H9 (cell line): Measurements from ENCODE around the gene ALKAL2. TPM values are rescaled to one million over a fixed set of nuclear protein-coding genes. Genes with fewer than 3 reads are reported as not detected.

Source experiments
- DNase-seq: peaks from one replicate; pipeline ENCODE4 v3.0.0-alpha.2; 2017
- H2AFZ ChIP-seq: one replicate; pipeline ENCODE4 v1.6.1; 2013; ENCODE audit warnings: mild to moderate bottlenecking, low read length, control low read depth, moderate library complexity
- H2AK5ac ChIP-seq: 2 replicates; pipeline ENCODE4 v1.6.1; 2013; ENCODE audit warnings: low read length, control low read depth, mixed read lengths; ENCODE audit not compliant: insufficient read length
- H2BK120ac ChIP-seq: one replicate; pipeline ENCODE4 v1.6.1; 2013; ENCODE audit warnings: low read depth, mild to moderate bottlenecking, low read length, control low read depth, inconsistent platforms; ENCODE audit not compliant: poor library complexity, severe bottlenecking
- H2BK12ac ChIP-seq: 2 replicates; pipeline ENCODE4 v1.6.1; 2013; ENCODE audit warnings: low read length, control low read depth, mixed read lengths, low read depth; ENCODE audit not compliant: insufficient read length
- H2BK15ac ChIP-seq: 2 replicates; pipeline ENCODE4 v1.6.1; 2013; ENCODE audit warnings: low read depth, low read length, control low read depth
- H2BK20ac ChIP-seq: one replicate; pipeline ENCODE4 v1.6.1; 2013; ENCODE audit warnings: low read depth, mild to moderate bottlenecking, low read length, control low read depth, inconsistent platforms; ENCODE audit not compliant: poor library complexity, severe bottlenecking
- H2BK5ac ChIP-seq: 2 replicates; pipeline ENCODE4 v1.6.1; 2013; ENCODE audit warnings: low read length, control low read depth, mixed read lengths; ENCODE audit not compliant: insufficient read length
- H3K14ac ChIP-seq: 2 replicates; pipeline ENCODE4 v1.6.1; 2013; ENCODE audit warnings: low read length, control low read depth; ENCODE audit not compliant: insufficient read depth
- H3K18ac ChIP-seq: 2 replicates; pipeline ENCODE4 v1.6.1; 2013; ENCODE audit warnings: low read depth, mild to moderate bottlenecking, mixed read lengths, low read length, control low read depth; ENCODE audit not compliant: insufficient read length
- H3K23ac ChIP-seq: 2 replicates; pipeline ENCODE4 v1.6.1; 2013; ENCODE audit warnings: low read length, control low read depth, mixed read lengths, low read depth; ENCODE audit not compliant: insufficient read length
- H3K23me2 ChIP-seq: 2 replicates; pipeline ENCODE4 v1.6.1; 2013; ENCODE audit warnings: low read depth, mild to moderate bottlenecking, mixed read lengths, low read length, control low read depth; ENCODE audit not compliant: insufficient read length, poor library complexity, severe bottlenecking
- H3K27ac ChIP-seq: 2 replicates; pipeline ENCODE4 v1.5.1; 2013; ENCODE audit warnings: low read length, control low read depth, mixed read lengths, low read depth; ENCODE audit not compliant: insufficient read length
- H3K27me3 ChIP-seq: 2 replicates; pipeline ENCODE4 v1.6.1; 2013; ENCODE audit warnings: low read length, control low read depth, inconsistent platforms; ENCODE audit not compliant: insufficient read depth
- H3K4ac ChIP-seq: 2 replicates; pipeline ENCODE4 v1.6.1; 2013; ENCODE audit warnings: low read depth, mild to moderate bottlenecking, control low read depth, inconsistent platforms, low read length, moderate library complexity
- H3K4me1 ChIP-seq: 2 replicates; pipeline ENCODE4 v1.6.1; 2013; ENCODE audit warnings: low read length, control low read depth, inconsistent platforms; ENCODE audit not compliant: insufficient read depth
- H3K4me2 ChIP-seq: 2 replicates; pipeline ENCODE4 v1.6.1; 2013; ENCODE audit warnings: low read length, control low read depth, mixed read lengths; ENCODE audit not compliant: insufficient read length, insufficient read depth
- H3K56ac ChIP-seq: 2 replicates; pipeline ENCODE4 v1.6.1; 2013; ENCODE audit warnings: low read depth, mild to moderate bottlenecking, mixed read lengths, low read length, control low read depth; ENCODE audit not compliant: insufficient read length
- H3K79me1 ChIP-seq: 2 replicates; pipeline ENCODE4 v1.6.1; 2013; ENCODE audit warnings: low read depth, mild to moderate bottlenecking, moderate library complexity, low read length, control low read depth, inconsistent platforms; ENCODE audit not compliant: insufficient read depth, poor library complexity, severe bottlenecking
- H3K79me2 ChIP-seq: 2 replicates; pipeline ENCODE4 v1.6.1; 2013; ENCODE audit warnings: low read length, control low read depth, inconsistent platforms; ENCODE audit not compliant: insufficient read depth
- H3K9ac ChIP-seq: 2 replicates; pipeline ENCODE4 v1.6.1; 2013; ENCODE audit warnings: low read length, control low read depth, mixed read lengths; ENCODE audit not compliant: insufficient read length; ENCODE audit errors: extremely low read depth
- H3K9me3 ChIP-seq: one replicate; pipeline ENCODE4 v1.6.1; 2013; ENCODE audit warnings: low read depth, low read length, inconsistent platforms; ENCODE audit not compliant: control insufficient read depth
- H3T11ph ChIP-seq: one replicate; pipeline ENCODE4 v1.6.1; 2013; ENCODE audit warnings: mild to moderate bottlenecking, low read length, control low read depth, inconsistent platforms
- H4K20me1 ChIP-seq: one replicate; pipeline ENCODE4 v1.6.1; 2013; ENCODE audit not compliant: control insufficient read depth, insufficient read length, insufficient read depth
- H4K5ac ChIP-seq: 2 replicates; pipeline ENCODE4 v1.6.1; 2013; ENCODE audit warnings: low read depth, mild to moderate bottlenecking, mixed read lengths, low read length, control low read depth; ENCODE audit not compliant: insufficient read length
- H4K8ac ChIP-seq: replicated peaks from 2 replicates; pipeline ENCODE4 v1.6.1; 2013; ENCODE audit warnings: low read length, control low read depth, mixed read lengths, low read depth; ENCODE audit not compliant: insufficient read length
- H4K91ac ChIP-seq: 2 replicates; pipeline ENCODE4 v1.6.1; 2013; ENCODE audit warnings: low read depth, mild to moderate bottlenecking, moderate library complexity, mixed read lengths, low read length, control low read depth; ENCODE audit not compliant: insufficient read length
- H3K27ac Mint-ChIP-seq, 3 experiments: 2 replicates in 2 of 3; 3 replicates in 1 of 3; pipeline ENCODE4 v1.8.0; 2020 to 2021; ENCODE audit warnings: mixed read lengths in 3 of 3, mild to moderate bottlenecking in 1 of 3, moderate library complexity in 1 of 3
- H3K27me3 Mint-ChIP-seq: 2 replicates; pipeline ENCODE4 v1.8.0; 2021; ENCODE audit warnings: low read depth, mild to moderate bottlenecking, moderate library complexity, mixed read lengths
- H3K36me3 Mint-ChIP-seq, 3 experiments: 2 replicates in 2 of 3; 3 replicates in 1 of 3; pipeline ENCODE4 v1.8.0; 2020 to 2021; ENCODE audit warnings: low read depth in 3 of 3, mixed read lengths in 3 of 3; ENCODE audit not compliant: insufficient read depth in 1 of 3
- H3K4me1 Mint-ChIP-seq, 2 experiments: 2 replicates each; pipeline ENCODE4 v1.8.0; 2020; ENCODE audit warnings: mixed read lengths in 2 of 2
- H3K4me3 Mint-ChIP-seq, 2 experiments: 2 replicates in 1 of 2; 3 replicates in 1 of 2; pipeline ENCODE4 v1.8.0; 2020 to 2021; ENCODE audit warnings: mild to moderate bottlenecking in 2 of 2, mixed read lengths in 2 of 2, moderate library complexity in 1 of 2
- H3K9me3 Mint-ChIP-seq, 2 experiments: 2 replicates in 1 of 2; 3 replicates in 1 of 2; pipeline ENCODE4 v1.8.0; 2020; ENCODE audit warnings: mild to moderate bottlenecking in 2 of 2, mixed read lengths in 2 of 2, moderate library complexity in 1 of 2
- WGBS: extraction: QIAGEN DNeasy Blood & Tissue Kit; methylation state at CpG from one replicate; pipeline ENCODE4 v1.1.7; 2013; ENCODE audit warnings: missing lambda C conversion rate, low lambda C conversion rate, mixed read lengths; ENCODE audit not compliant: insufficient read length; ENCODE audit errors: extremely low coverage; 5-methylcytosine and 5-hydroxymethylcytosine counted together
- total RNA-seq: library from RNA; stranded (reverse); gene quantifications from 2 replicates; pipeline ENCODE4 v1.2.1, GENCODE V29; 2021
- TF ChIP-seq, protein P1 (sequence below): fragments of 200-600 bp; sonication (generic); conservative IDR thresholded peaks from 3 replicates; pipeline ENCODE4 v1.8.0; 2021; ENCODE audit warnings: antibody characterized with exemption, mild to moderate bottlenecking

The ALKAL2 gene
- total RNA-seq, 1 experiment from 2014 or later, result 0.48 TPM

- no peaks in the 10 kb centered on the region for H3K27me3 ChIP-seq
- H3K36me3 Mint-ChIP-seq, result peaks cover 5 to 14% (median 10%) of the 10 kb centered on the region in 3 experiments
- H3K79me1 ChIP-seq, result no peaks in the 10 kb centered on the region
- no peak overlapping the region for H3K27ac ChIP-seq
- H4K91ac ChIP-seq, result no peak overlapping the region
- no peak for DNase-seq
- H4K20me1 ChIP-seq, result no peaks in the 10 kb centered on the region
- no peak overlapping the region for H4K5ac ChIP-seq
- no peaks in the 10 kb centered on the region for H3K23me2 ChIP-seq
- no peak overlapping the region for H3K4me3 Mint-ChIP-seq
- no peak overlapping the region for H3K18ac ChIP-seq
- H3K4ac ChIP-seq, result no peak overlapping the region
- H2BK12ac ChIP-seq, result no peak overlapping the region
- no peak overlapping the region for H3K27ac Mint-ChIP-seq
- no peaks in the 10 kb centered on the region for H3K9me3 ChIP-seq
- no peak overlapping the region for H2BK120ac ChIP-seq
- H3K4me1 ChIP-seq, result no peaks in the 10 kb centered on the region
- WGBS, result no CpG with 5 or more reads among the region's 6 CpGs
- H4K8ac ChIP-seq, result no peak overlapping the region
- no peak overlapping the region for H2BK15ac ChIP-seq
- H3K4me2 ChIP-seq, result no peak overlapping the region
- H3K9me3 Mint-ChIP-seq, result peaks cover 0 to 2% of the 10 kb centered on the region in 2 experiments; a peak in 2 of 5 replicates
- no peaks in the 10 kb centered on the region; the same call in 1 of the 2 replicates for H3K27me3 Mint-ChIP-seq
- H3K23ac ChIP-seq, result no peak overlapping the region
- TF ChIP-seq, protein P1, sequence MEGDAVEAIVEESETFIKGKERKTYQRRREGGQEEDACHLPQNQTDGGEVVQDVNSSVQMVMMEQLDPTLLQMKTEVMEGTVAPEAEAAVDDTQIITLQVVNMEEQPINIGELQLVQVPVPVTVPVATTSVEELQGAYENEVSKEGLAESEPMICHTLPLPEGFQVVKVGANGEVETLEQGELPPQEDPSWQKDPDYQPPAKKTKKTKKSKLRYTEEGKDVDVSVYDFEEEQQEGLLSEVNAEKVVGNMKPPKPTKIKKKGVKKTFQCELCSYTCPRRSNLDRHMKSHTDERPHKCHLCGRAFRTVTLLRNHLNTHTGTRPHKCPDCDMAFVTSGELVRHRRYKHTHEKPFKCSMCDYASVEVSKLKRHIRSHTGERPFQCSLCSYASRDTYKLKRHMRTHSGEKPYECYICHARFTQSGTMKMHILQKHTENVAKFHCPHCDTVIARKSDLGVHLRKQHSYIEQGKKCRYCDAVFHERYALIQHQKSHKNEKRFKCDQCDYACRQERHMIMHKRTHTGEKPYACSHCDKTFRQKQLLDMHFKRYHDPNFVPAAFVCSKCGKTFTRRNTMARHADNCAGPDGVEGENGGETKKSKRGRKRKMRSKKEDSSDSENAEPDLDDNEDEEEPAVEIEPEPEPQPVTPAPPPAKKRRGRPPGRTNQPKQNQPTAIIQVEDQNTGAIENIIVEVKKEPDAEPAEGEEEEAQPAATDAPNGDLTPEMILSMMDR, result no peak
- peaks cover 20 to 29% of the 10 kb centered on the region in 2 experiments for H3K4me1 Mint-ChIP-seq
- H2BK20ac ChIP-seq, result no peak overlapping the region
- no peak overlapping the region for H3K56ac ChIP-seq
- no peak overlapping the region for H2AFZ ChIP-seq
- no peak overlapping the region for H3T11ph ChIP-seq
- no peak overlapping the region for H2AK5ac ChIP-seq
- H3K79me2 ChIP-seq, result no peaks in the 10 kb centered on the region
- H2BK5ac ChIP-seq, result no peak overlapping the region
- H3K14ac ChIP-seq, result no peak overlapping the region
- no peak overlapping the region for H3K9ac ChIP-seq
Observed at GRCh38 chr2:236993-237539, 50.8 kb downstream of the ALKAL2 start.
